HL-60/S4 treated with phorbol 12-myristate 13-acetate at 8.2 ng/mL for 4 days and 3 days (cell line): Measurements from ENCODE around the gene MEGF6.
"Not testable (repeated sequence)": the region's sequence is repeated elsewhere in the genome, so short reads cannot be mapped to it uniquely, and the experiment has no call there.

Experiments used
- in situ Hi-C: fragments of 300-500 bp; cut with MboI; formaldehyde crosslinking; loops from 2 replicates; pipeline ENCODE4 v1.15.0; 2022; ENCODE audit warnings: low sequenced_read_pairs

MEGF6 gene

GRCh38 chr1:3577711-3578432 lies 33.4 kb downstream of the MEGF6 start:
- in situ Hi-C loops: no loop called here

GRCh38 chr1:3577300-3577699 lies 34.0 kb downstream of the MEGF6 start:
- in situ Hi-C loops: no loop called here

GRCh38 chr1:3575993-3576392 lies 35.3 kb downstream of the MEGF6 start:
- in situ Hi-C loops: no loop called here

- in situ Hi-C loops: not testable (repeated sequence)
Measured at GRCh38 chr1:3575515-3575914, 35.8 kb downstream of the MEGF6 start.

- in situ Hi-C loops: no loop called here
Measured at GRCh38 chr1:3573500-3573899, 37.8 kb downstream of the MEGF6 start.

GRCh38 chr1:3572638-3573037 lies 38.7 kb downstream of the MEGF6 start:
- in situ Hi-C loops: not testable (repeated sequence)

- in situ Hi-C loops: no loop called here
Measured at GRCh38 chr1:3571263-3571662, 40.0 kb downstream of the MEGF6 start.

- in situ Hi-C loops: no loop called here
Measured at GRCh38 chr1:3570066-3570986, 41.0 kb downstream of the MEGF6 start.

- in situ Hi-C loops: no loop called here
Measured at GRCh38 chr1:3569436-3569835, 41.9 kb downstream of the MEGF6 start.

- in situ Hi-C loops: no loop called here
Measured at GRCh38 chr1:3568815-3569435, 42.4 kb downstream of the MEGF6 start.

- in situ Hi-C loops: no loop called here
Measured at GRCh38 chr1:3566951-3567804, 44.1 kb downstream of the MEGF6 start.

GRCh38 chr1:3566003-3566885 lies 45.1 kb downstream of the MEGF6 start:
- in situ Hi-C loops: no loop called here

- in situ Hi-C loops: no loop called here
Measured at GRCh38 chr1:3564921-3565831, 46.1 kb downstream of the MEGF6 start.

GRCh38 chr1:3563610-3564009 lies 47.7 kb downstream of the MEGF6 start:
- in situ Hi-C loops: no loop called here

- in situ Hi-C loops: no loop called here
Measured at GRCh38 chr1:3563125-3563524, 48.2 kb downstream of the MEGF6 start.

GRCh38 chr1:3562712-3563111 lies 48.6 kb downstream of the MEGF6 start:
- in situ Hi-C loops: no loop called here

- in situ Hi-C loops: no loop called here
Measured at GRCh38 chr1:3561702-3562101, 49.6 kb downstream of the MEGF6 start.

GRCh38 chr1:3560981-3561380 lies 50.3 kb downstream of the MEGF6 start:
- in situ Hi-C loops: no loop called here
